Activated CD4-positive, alpha-beta T cell treated with anti-CD3 and anti-CD28 coated beads, Interleukin-2, Interleukin-4, amounts not matched to agents 100 ng/mL and 50 ng/mL, durations not matched to agents 16 hours and 8 hours (primary cell): Measurements from ENCODE around the gene SLC1A4.
"Not testable (repeated sequence)": the region's sequence is repeated elsewhere in the genome, so short reads cannot be mapped to it uniquely, and the experiment has no call there.

Experiments used
- DNase-seq: peaks from one replicate; pipeline ENCODE4 v3.0.0-alpha.2; 2020; ENCODE audit warnings: low spot score

The SLC1A4 gene

DNA sequence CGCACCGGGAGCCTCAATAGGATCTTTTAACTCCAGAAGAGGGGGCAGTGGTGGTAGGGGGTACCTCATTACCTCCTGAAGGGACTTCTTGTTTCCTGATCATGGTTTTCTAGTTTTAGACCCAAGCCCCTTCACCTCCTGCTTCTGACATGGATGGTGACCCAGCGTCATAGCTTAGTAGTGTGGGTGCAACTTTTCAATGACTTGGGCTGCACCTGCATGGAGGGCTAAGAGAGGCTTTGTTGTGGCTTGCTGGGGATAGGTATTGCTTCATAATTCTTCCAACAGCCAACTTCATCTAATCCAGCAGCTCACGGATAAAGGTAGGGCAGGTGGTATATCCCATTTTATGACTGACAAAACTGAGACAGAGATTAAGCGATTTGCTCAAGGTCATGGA is 3.0 kb downstream of the SLC1A4 start:
- DNase-seq = no peak

DNA sequence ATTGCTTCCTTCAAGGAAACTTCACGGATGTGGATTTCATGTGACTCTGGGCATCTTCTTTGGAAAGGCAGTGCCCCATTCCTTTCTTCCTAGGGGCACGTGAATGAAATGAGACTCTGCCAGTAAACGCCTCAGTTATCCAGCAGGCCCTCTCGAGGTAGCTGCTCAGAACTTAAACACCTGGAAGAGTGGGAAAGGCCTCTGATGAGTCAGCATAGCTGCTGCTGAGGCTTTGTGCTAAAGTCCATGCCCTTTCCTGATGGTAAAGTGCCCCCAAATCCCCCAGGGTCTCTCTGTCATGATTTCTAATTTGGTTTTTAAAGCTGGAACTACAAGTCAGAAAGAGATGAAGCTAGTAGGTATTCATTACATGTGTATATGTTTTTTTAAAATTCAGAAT is 3.8 kb downstream of the SLC1A4 start:
- DNase-seq = no peak

DNA sequence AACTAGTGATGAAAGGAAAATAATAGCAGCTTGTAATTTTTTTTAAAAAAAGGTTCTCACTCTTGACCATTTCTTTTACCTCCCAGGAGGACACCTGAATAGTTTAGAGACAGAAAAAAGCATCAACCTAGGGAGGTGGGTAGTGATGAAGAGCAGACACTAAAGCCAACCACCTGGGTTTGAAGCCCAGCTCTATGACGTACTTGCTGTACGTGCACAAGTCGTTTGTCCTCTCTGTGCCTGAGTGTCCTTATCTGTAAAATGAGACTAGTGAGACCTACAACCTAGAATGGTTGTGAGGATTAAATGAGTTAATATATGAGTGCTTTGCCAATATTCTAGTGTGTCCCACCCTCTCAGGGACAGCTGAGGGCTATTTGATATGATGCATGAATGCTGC is 5.8 kb downstream of the SLC1A4 start:
- DNase-seq = no peak

DNA sequence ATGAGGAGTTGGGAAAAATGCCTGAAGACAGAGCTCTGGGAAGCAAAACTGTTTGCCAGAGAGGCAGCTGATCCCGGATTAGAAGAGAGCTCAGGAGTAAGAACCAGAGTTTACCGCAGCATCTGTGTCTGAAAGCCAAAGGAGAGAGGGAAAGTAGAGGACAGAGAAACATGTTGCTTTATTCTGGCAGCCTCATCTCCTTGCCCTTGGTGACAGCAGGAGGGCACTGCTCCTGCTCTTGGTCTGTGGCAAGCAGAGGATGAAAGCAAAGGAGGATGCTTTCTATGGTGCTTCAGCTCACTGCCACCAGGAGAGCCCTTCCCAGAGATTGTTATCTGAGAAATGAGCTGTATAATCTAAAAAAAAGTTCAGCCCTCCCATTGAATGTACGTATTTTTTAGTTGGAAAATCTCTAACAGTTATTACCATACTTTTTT is 7.7 kb downstream of the SLC1A4 start:
- DNase-seq = no peak

DNA sequence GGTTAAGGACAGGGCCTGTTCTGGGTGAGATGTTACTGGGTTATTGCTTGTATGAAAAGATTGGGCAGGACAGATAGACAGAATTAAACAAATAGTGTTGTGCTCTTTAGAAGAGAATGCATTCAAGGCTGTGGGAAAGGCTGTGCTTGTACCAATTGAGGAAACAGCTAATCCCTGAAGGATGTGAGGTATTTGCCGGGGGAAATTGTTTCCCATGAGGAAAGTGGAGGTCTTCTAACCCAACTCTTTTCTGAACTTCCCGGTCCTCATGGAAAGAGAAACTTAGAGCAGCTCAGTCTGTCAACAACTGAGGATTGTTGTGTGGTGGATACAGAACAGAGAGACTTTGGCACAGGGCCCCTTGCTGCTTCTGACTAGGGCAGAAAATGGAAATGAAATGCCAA is 9.5 kb downstream of the SLC1A4 start:
- DNase-seq = no peak

DNA sequence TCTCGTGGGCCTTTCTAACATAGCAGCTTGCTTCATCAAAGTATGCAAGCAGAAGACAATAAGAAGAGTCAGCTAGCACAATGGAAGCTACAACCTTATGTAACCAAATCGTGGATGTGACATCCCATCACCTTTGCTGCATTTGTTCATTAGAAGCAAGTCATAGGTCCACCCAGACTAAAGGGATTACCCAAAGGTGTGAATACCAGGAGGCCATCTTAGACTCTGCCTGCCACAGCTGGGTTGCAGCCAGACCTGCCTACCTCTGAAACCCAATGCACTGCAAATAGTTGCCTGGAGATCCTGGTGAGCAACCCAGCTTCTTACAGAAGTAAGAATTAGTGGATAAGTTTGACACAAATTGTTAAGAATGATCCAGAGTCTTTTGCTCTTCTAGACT is 10.6 kb downstream of the SLC1A4 start:
- DNase-seq = no peak

DNA sequence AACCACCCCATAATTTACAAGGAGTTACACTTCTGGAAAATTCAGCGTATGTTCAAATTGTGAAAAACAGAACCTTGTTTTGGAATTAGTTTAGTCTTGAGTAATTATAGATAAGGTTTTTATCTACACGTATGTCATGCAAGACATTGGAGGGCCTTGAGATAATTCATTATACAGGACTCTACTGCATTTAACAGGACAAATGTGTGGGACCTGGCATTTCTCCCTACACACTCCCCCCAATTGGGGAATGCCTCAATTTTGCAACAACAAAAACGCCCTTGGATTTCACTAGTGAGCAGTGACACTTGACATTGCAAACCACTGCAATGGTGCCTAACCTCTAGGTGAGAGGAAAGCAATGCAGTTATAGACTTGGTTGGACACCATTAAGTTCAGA is 11.4 kb downstream of the SLC1A4 start:
- no peak for DNase-seq

DNA sequence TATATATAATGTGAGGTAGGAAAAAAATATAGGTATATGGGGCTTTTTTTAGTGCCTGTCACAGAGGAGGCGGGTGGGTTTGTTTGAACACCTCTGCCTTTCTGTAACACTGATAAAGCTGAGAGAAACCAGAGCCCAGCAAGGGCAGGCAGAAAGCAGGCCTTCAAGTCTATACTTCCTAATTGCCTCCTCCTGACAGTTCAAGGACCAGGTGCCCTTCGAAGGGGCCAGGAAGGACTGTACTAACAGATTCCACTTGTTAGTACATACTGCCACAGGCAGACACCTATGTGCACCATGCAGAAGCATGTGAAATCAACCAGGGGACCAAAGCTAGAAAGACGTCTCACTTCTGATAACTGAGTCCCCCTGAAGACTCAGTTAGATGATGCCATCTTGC is 13.8 kb downstream of the SLC1A4 start:
- DNase-seq = no peak

DNA sequence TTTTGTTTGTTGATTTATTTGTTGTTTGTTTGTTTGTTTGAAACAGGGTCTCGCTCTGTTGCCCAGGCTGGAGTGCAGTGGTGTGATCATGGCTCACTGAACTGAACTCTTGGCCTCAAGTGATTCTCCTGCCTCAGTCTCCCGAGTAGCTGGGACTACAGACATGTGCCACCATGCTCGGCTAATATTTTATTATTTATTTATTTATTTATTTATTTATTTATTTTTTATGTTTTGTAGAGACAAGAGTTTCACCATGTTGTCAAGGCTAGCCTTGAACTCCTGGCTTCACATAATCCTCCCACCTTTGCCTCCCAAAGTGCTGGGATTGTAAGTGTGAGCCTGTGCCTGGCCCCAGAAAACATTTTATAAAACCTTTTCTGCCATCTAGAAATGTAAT is 15.0 kb downstream of the SLC1A4 start:
- DNase-seq = not testable (repeated sequence)

GRCh38 chr2:65013776-65014175 is 24.6 kb downstream of the SLC1A4 start:
- DNase-seq = no peak

GRCh38 chr2:65015731-65016130 is 26.5 kb downstream of the SLC1A4 start:
- no peak for DNase-seq

DNA sequence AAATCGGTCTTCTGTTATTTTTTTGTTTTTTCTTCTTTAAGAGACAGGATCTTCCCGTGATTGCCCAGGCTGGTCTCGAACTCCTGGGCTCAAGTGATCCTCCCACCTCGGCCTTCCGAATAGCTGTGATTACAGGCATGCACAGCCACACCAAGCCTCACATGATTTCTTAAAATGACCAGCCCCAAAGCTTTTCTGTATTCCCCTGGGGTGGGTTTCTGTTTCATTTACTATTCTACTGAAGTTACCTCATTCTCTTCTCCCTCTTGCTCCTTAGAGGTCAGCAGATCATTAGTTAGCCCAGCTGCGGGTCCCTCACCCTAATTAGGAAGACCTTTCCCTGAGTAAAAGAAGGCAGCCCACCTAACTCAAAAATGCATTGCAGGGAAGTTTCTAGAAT is 27.6 kb downstream of the SLC1A4 start:
- no peak for DNase-seq

GRCh38 chr2:65017335-65017734 is 28.1 kb downstream of the SLC1A4 start:
- DNase-seq = no peak

- no peak for DNase-seq
These were observed 29.0 kb downstream of the SLC1A4 start for GRCh38 chr2:65018141-65018582.

- DNase-seq = no peak
These were observed 29.8 kb downstream of the SLC1A4 start for GRCh38 chr2:65019010-65019409.

DNA sequence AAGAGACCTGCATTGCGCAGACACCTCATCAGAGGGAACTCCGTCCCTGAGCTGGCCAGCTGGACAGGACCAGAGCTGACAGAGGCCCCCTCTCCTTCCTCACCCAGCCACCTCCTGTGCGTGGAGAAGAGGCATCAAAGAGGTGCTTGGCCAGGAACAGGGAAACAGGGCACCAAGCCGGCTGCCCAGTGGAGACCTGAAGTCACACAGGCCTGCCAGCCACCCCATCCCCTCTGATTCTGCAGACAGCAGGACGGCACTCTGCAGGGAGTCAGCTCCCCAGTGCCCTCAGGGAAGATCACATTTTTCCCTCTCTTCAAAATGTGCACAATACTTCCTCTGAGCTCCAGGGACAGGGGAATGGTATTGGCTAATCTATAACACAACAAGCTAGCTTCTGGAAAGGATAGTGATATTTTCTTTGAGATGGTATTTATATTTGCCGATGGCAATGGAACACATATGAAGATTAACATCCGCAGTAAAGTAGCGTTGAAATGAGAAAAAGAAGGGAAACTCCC is 30.5 kb downstream of the SLC1A4 start:
- no peak for DNase-seq

DNA sequence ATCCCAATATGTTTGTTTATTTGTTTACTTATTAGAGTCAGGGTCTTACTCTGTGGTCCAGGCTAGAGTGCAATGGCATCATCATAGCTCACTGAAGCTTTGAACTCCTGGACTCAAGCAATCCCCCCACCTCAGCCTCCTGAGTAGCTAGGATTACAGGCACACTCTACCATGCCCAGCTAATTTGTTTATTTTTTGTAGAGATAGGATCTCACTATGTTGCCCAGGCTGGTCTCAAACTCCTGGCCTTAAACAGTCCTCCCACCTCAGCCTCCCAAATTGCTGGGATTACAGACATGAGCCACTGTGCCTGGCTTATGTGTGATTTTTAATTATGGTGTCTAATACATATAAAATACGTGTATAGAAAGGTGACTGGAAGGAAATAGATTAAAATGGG is 31.1 kb downstream of the SLC1A4 start:
- DNase-seq = not testable (repeated sequence)

GRCh38 chr2:65020943-65021528 is 31.8 kb downstream of the SLC1A4 start:
- no peak for DNase-seq

GRCh38 chr2:65021709-65022108 is 32.5 kb downstream of the SLC1A4 start:
- no peak for DNase-seq

DNA sequence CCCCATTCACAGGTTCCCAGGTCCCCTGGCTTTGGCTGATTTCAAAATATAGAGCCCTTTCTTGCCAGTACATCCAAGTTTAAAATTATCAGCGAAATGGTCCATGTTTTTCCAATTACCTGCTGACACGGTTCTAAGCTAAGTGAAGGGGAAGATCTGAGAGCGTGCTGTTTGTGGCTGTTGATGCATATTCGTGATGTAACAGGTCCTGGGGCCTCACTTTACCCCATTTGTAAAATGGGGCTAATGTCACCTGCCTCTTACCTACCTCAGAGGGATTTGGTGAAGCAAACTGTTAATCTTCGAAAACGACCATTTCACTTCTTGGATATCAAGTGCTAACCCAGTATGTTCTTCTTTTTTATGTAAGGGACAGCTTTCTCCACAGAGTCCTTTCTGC is 33.0 kb downstream of the SLC1A4 start:
- no peak for DNase-seq

- no peak for DNase-seq
These were observed 34.5 kb downstream of the SLC1A4 start for GRCh38 chr2:65023742-65024141.

DNA sequence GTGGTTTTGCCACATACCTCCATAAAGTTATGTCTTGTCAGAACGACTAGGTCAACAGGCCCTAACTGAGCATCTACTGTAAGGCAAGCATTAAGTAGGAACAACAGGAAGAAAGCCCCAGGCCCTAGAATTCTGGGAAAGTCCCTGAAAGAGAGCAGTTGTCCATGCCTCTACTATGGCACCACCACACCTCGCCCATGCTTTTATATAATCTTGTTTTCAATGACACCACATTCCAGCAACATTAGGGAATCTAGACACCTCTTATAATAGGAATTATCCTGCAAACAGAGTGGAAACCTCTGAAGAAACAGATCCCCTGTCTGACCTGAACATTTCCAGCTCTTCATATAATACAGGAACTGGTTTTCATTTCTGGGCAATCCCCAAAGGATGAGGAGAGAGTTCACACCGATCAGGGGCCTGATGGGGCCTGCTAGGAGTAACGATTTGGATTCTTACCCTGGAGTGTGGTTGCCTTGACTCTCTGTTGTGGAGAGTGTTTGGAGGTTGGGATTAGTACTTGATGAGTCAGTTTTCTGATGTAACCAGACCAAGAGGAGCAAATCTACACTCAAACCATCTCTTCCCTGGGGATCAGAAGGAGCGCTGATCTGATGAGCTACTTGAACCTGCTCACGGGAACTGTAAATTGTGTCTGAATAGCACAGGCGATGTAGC is 35.1 kb downstream of the SLC1A4 start:
- DNase-seq = no peak

DNA sequence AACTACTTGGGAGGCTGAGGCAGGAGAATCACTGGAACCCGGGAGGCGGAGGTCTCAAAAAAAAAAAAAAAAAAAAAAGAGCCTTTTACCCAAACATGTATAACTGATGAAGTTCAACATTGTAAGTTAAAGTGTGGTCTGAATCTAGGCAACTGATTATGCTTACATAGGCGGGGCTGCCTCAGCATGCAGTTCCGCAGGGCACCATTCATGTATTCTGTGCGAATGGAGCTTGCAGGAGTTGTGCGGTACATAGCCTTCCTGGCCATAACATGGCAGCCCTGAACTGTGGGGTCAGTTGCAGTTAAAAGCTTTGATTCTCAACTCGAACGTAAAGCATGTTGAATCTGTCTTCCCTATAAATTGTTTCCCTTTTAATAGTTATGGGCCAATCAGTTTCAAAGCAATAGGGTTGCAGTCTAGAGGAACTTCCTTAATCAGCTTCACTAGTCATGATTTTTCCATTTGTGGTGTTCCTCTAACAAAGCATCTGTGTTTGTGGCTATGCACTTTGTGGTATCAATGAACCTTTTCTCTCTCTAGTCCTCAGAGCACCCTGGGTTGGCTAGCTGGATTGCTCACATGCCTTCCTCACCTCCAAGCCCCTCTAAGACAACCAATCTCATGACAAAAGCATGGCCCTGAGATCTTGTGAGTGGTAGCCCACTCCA is 36.4 kb downstream of the SLC1A4 start:
- no peak for DNase-seq
